Measurements from ENCODE around the gene PDLIM3.
"Not testable (repeated sequence)": the region's sequence is repeated elsewhere in the genome, so short reads cannot be mapped to it uniquely, and the experiment has no call there.

PDLIM3 gene

DNA sequence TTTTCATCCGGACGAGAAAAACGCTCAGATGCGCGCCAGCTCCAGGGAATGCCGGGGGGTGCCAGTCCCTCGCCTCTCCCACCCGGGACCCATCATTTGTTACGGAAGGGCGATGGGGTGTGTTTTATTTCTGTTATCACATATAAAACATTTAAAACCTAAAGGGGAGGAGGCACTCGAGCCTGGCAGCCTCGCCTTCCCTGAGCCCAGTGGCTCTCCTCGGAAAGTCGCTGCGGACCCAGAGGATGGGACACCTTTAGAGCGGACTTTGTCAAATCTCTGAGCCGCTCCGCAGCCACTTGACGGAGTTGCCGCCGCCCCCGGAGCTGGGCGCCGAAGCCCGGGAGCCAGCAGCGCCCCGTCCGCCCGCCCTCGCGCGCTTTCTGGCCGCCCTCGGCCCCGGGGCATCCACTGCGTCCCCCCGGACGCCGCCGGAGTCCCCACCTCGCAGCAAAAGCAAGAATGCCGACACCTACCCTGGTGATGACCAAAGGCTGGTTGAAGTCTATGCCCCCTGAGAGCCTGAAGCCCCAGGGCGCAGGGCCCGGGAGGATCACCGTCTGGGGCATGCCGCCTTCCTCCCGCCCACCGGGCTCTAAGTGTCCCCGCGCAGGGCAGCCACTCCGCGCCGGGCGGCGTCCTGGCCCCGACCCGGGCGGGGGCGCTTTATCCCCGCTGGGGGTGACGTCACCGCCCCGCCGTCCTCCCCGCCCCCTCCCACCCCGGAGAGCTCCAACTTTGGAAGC lies at the start of gene PDLIM3:
PDLIM3 (minus strand) TSS at position 642 of the 746 bp plus-strand sequence; CDS start at position 569, 73 bp downstream.
- DNase-seq: no peak

- DNase-seq: no peak
These were observed 48.5 kb upstream of the PDLIM3 start for GRCh38 chr4:185583813-185584212.

DNA sequence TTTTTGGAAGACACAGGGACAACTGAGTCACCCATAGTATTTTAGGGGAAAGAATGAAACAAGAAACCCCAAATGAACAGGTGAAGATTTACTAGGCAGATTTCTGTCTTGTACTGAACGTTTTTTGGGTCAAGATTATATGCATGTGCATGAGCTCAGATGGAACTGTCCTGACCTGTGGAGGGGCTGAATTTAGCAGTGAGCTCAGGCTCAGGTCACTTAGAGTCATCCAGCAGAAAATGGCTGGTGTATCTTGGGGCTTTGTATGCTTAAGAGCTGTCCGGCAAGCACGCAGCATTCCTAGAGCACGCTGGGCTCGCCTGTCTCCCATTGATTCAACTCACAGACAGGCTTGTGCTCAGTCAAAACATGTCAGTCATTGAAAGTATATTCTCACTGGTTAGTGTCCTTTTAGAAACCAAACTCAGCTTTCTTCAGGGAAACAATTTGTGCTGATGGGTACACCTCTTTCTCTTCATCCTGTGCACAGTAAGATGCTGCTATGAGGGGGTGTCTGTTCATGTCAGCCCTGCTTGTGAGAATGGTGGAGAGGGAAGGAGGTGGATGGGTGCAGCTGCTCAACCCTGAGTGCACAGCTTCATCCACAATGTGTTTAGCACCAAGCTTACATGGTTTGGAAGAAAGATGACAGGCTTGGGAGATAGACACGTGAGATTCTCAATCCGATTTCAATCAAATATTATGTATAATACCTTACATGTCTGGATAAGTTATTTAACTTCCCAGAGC lies 47.5 kb upstream of the PDLIM3 start:
- DNase-seq: no peak

- DNase-seq: no peak
These were observed 45.4 kb upstream of the PDLIM3 start for GRCh38 chr4:185580699-185581098.

DNA sequence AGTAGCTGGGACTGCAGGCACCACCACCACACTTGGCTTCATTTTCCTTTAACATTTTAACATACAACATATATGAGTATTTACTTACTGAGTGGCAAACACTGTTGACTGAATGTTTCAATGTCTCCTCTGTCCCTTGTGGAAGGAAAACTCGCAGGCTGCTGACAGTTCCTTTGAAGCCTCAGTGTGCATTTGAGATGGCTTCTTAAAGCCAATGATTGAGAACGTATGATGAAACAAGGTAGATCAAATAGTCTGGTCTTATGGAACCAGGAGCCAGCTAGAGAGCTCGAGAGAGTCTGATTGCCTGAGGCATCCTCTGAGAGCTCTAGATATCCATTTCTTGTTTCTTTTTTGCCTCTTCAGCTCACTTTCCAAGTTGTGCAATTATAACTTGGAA lies 43.0 kb upstream of the PDLIM3 start:
- no peak for DNase-seq

DNA sequence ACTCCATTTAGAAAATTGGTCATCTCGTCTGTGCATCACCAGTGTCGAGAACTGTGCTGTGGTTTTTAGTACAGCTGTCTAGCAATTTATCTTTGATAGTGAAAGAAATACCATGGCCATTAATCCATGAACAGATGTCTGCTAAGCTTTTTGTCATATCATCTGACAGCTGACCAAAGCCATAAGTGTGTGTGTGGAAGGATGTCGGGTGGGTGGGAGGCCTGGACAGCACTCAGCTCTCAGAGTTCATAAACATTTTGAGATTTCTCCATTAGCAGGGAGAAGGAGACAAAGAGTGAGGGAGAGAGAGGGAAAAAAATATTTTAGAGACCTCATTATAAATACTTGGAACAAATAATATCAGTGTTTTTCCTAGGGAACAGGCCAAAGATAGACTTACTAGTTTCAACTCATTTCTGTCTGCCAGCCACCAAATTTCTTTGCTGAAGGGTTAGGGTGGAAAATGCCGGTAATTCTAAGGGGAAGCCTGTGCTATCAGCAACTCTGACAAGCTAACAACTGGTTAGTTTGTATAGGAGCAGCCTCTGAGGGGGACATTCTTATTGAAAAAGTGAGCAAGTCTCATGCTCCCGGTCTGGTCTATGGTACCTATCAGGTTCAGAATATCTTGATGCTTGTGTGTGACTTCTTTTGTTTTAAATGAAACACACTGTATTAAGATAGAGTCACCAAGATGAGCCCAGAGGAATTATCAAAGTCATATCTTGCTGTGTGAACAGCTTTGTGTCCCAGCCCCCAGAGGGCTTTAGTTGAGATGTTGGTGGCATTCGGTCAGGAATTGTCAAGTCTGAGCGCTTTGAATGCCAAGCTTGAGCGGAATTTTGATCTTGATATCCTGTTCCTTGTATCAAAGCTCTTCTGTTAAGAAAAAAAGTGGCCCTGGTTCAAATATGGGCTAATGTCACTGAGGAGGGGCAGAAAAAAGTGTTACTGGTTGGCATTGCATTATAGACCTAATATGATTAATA lies 41.9 kb upstream of the PDLIM3 start:
- no peak for DNase-seq

DNA sequence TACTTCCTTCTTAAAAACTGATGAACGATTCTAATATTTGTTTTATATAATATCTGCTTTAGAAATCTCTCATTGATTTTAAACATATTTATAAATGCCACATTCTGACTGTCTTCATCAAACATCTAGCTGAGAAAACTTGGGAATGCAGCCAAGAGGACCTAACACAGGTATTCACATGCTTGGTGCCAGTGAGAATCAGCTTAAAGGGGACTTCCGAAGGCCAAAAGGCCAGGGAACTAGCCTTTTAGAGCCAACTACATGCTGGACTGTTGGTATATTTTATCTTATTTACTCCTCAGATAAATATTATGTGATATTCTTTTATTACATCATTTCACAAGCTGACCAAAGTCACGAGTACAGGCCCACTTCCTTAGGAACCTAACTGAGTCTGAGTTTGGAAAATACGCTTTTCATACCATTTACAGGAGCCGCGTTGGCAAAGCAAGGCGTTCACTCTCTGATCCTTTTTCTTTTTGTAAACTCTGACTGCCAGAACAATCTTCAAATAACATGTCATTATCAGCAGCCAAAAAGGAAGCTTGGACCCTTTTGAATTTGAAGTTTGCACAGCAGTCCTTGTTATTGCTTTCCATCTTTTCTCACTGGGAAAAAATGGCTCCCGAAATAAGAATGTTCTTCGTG lies 41.1 kb upstream of the PDLIM3 start:
- DNase-seq: no peak

GRCh38 chr4:185573651-185574199 lies 38.4 kb upstream of the PDLIM3 start:
- no peak for DNase-seq

- no peak for DNase-seq
These were observed 35.4 kb upstream of the PDLIM3 start for GRCh38 chr4:185570727-185571126.

DNA sequence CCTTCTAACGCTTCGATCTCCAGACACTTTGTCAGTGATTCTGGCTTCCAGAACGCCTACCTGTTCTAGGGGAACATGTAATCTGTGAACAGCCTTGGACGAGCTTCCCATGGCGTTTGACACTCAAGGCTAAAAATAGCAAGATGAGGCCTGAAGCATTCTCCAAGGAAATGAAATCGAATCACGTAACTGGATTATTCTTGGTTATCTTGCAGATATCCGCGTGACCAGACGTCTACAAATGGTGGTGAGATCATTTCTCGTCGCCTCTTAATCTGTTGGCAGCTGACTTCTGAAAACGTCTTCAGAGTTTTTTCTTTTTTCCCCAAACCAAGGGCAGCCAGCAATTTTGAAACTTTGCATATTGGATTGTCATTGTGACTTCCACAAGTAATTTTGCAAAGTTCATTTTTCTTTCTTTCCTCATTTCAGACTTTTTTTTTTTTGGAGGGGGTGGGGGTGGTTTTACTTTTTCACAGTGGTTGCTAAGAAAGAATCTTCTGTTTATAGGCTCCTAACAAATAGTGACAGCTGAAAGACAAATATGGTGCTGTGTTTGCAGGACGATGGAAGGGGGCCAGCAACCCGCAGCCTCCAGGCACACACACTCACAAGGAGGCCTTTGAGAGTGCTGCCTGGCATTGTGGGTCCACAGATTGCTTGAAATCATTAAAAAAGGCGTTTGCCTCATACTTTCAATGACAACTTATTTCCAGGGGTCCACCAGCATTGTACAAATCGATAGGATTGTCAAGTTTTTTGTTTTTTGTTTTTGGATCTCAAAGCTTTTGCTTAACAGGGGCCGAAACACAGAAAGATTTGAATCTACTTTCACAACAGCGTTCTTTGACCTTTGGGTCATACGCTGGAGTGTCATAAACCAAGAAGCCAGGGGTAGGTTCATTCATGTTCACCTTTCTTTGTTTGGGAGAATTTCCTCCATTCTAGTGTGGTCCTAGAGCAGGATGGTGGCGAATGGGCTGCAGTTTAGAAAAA lies 32.4 kb upstream of the PDLIM3 start:
- DNase-seq: no peak

DNA sequence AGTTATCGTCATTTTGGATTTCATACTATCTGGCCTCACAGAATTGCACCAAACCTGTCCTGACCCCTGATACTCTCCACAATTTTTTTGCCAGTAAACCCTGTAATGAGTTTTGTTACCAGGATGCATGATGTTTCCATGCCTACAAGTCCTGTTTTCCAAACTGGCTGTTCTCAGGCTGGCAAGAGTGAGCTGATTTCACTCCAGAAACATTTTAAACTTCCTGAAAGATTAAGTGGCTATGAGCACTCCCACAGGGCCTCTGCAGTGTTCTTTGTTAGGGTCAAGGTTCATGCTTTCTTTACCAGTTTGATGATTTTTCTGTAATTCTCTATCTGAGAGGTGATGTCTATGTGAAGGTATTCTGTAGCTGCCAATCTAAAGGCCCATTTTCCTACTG lies 31.7 kb upstream of the PDLIM3 start:
- no peak for DNase-seq

GRCh38 chr4:185566425-185566824 lies 31.1 kb upstream of the PDLIM3 start:
- no peak for DNase-seq

DNA sequence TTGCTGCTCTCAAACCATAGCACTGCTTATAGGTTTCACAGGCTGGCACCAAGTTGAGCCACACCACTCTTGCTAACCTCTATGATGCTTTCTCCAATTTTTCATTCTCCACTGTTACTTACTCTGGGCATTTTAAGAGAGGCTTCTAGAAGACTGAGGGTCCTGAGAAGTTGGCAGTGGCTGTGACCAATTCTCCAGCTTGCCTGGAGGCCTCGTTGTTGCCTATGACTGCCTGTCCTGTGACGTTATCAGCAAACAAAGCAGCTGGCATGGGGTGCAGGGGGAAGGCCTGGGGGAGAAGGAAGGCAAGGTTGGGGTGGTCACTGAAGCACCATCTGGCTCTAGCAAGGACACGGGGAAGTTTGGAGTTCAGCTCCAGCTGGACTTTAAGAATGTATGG lies 30.4 kb upstream of the PDLIM3 start:
- no peak for DNase-seq

GRCh38 chr4:185564349-185564748 lies 29.0 kb upstream of the PDLIM3 start:
- no peak for DNase-seq

DNA sequence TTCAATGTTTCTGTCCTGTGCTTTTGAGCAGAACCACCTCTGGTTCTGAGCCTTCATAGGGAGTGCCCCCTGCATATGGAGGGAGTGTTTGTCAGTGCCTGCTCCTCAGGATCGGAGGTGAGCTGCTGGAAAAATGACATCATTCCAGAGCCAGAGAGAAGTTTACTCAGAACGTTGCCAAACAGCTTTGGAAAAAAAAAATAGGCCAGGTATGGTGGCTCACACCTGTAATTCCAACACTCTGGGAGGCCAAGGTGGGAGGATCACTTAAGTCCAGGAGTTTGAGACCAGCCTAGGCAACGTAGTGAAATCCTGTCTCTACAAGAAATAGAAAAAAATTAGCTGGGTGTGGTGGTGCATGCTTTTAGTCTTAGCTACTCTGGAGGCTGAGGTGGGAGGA lies 27.2 kb upstream of the PDLIM3 start:
- DNase-seq: no peak

GRCh38 chr4:185560316-185560715 lies 25.0 kb upstream of the PDLIM3 start:
- no peak for DNase-seq

GRCh38 chr4:185559915-185560281 lies 24.6 kb upstream of the PDLIM3 start:
- no peak for DNase-seq

DNA sequence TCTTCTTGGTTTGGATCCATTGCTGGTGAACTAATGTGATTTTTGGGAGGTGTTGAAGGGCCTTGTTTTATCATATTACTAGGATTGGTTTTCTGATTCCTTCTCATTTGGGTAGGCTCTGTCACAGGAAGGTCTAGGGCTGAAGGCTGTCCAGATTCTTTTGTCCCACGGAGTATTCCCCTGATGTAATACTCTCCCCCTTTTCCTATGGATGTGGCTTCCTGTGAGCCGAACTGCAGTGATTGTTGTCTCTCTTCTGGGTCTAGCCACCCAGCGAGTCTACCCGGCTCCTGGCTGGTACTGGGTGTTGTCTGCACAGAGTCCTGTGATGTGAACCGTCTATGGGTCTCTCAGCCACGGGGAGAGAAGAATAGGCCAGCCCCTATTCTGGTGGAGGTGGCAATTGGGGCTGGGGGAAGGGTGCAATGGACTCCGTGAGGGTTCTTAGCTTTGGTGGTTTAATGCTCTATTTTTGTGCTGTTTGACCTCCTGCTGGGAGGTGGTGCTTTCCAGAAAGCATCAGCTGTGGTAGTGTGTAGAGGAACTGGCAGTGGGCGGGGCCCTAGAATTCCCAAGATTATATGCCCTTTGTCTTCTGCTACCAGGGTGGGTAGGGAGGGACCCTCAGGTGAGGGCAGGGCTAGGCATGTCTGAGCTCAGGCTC lies 24.1 kb upstream of the PDLIM3 start:
- DNase-seq: not testable (repeated sequence)

DNA sequence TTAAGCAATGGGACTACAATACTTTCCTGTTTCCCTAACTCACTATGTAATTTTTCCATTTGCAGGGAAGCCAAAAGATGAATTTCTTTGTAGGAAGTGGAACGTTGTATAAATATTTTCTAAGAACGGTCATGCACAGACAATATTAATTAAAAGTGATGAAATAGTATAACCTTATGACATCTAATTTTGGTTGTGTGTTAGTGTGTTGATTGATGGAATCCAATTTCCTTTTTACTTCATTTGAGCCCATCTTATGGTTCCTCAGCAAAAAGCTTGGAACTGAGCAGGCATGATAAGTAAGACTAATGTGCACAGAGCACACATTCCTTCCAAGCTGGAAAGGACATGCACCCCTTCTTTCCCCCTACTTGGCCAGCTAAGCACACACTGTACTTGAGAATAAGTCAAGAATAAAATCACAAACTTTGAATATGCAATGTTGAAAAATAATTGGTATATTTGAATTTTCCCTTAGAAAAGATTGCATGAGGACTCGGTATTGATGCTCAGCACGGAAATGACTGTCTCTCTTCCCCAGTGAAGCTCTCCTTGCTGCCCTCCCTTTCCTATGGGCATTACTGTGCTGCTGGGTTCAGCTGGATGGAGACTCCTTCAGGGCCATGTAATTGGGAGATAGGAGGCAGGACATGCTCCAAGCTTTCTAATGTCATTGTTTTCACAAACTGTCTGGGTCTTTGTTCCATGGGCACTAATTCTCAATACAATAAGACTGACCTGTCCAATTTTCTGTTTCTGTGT lies 19.2 kb upstream of the PDLIM3 start:
- DNase-seq: no peak

GRCh38 chr4:185552254-185552653 lies 16.9 kb upstream of the PDLIM3 start:
- DNase-seq: no peak

All from activated T-cell treated with anti-CD3 and anti-CD28 coated beads, Interleukin-2, amount 50 U/mL, for 1 hour (primary cell).